NCI-H2171 (cell line): ENCODE measurements around the gene FAM78A.
"Not testable (repeated sequence)": the region's sequence is repeated elsewhere in the genome, so short reads cannot be mapped to it uniquely, and the experiment has no call there.

Experiments
- DNase-seq: peaks from one replicate; lab custom pipeline; 2025; lab: John Stamatoyannopoulos, UW

Gene FAM78A

GRCh38 chr9:131237931-131238401 lies 38.3 kb downstream of the FAM78A start:
- DNase-seq = peak; percentile 10

- DNase-seq = no peak
These were observed 39.0 kb downstream of the FAM78A start for GRCh38 chr9:131237291-131237690.

- DNase-seq = no peak
These were observed 39.5 kb downstream of the FAM78A start for GRCh38 chr9:131236761-131237160.

GRCh38 chr9:131236161-131236560 lies 40.1 kb downstream of the FAM78A start:
- DNase-seq = no peak

GRCh38 chr9:131235480-131235851 lies 40.8 kb downstream of the FAM78A start:
- DNase-seq = no peak

GRCh38 chr9:131234799-131235479 lies 41.4 kb downstream of the FAM78A start:
- no peak for DNase-seq

- DNase-seq = no peak
These were observed 42.3 kb downstream of the FAM78A start for GRCh38 chr9:131233995-131234394.

- DNase-seq = no peak
These were observed 42.8 kb downstream of the FAM78A start for GRCh38 chr9:131233556-131233955.

GRCh38 chr9:131228988-131229387 lies 47.3 kb downstream of the FAM78A start:
- no peak for DNase-seq

- DNase-seq = peak; percentile 32
These were observed 48.3 kb downstream of the FAM78A start for GRCh38 chr9:131227959-131228460.

GRCh38 chr9:131227112-131227958 lies 49.0 kb downstream of the FAM78A start:
- DNase-seq = peak; percentile 60

GRCh38 chr9:131226226-131226625 lies 50.1 kb downstream of the FAM78A start:
- DNase-seq = no peak

- no peak for DNase-seq
These were observed 53.9 kb downstream of the FAM78A start for GRCh38 chr9:131222460-131222859.

- DNase-seq = no peak
These were observed 55.8 kb downstream of the FAM78A start for GRCh38 chr9:131220485-131220884.

GRCh38 chr9:131218370-131218769 lies 57.9 kb downstream of the FAM78A start:
- no peak for DNase-seq

- no peak for DNase-seq
These were observed 58.8 kb downstream of the FAM78A start for GRCh38 chr9:131217331-131218031.

GRCh38 chr9:131216806-131217205 lies 59.5 kb downstream of the FAM78A start:
- no peak for DNase-seq

- no peak for DNase-seq
These were observed 61.4 kb downstream of the FAM78A start for GRCh38 chr9:131214876-131215275.

- no peak for DNase-seq
These were observed 61.9 kb downstream of the FAM78A start for GRCh38 chr9:131214286-131214856.

- not testable (repeated sequence) for DNase-seq
These were observed 64.4 kb downstream of the FAM78A start for GRCh38 chr9:131211920-131212319.
